NCI-H2081 (cell line): Measurements from ENCODE around the gene MYLK3.

Experiments
- DNase-seq, 2 experiments: peaks; one replicate each; lab custom pipeline; 2025; lab: John Stamatoyannopoulos, UW

Gene MYLK3

DNA sequence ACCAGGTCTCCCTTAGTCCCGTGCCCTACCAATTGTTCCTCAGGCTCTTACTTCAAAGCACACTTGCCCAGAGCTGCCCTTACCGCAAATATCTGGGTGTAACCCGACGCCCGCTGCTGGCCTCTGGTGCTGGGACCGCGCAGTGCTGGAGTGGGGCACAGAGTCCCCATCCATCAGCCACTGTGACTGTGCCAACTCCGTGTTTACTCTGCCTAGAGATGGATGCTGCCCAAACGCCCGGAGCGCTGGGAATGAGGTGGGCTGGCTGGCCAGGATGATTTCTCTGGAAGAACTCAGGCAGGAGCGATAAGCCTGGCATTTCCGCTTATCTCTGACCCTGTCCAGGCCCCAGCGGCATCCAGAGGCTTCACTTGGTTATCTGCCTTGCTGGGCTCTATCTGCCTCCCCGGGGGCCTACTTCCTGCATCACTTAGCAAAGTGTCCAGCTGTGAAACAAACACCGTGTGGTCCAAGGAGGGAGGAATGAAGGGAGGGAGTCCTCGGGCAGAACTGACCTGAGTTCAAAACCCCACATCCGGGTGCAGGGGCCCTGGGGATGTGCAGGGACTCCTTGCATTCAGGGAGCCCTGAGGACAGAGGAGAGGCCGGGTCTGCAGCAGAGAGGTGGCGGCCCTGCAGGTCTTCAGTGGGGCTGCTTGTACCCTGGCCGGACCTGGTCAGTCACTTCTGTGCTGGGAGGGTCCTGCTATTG, 9.4 kb upstream of the MYLK3 start:
- DNase-seq: peak; percentile 4 to 29

DNA sequence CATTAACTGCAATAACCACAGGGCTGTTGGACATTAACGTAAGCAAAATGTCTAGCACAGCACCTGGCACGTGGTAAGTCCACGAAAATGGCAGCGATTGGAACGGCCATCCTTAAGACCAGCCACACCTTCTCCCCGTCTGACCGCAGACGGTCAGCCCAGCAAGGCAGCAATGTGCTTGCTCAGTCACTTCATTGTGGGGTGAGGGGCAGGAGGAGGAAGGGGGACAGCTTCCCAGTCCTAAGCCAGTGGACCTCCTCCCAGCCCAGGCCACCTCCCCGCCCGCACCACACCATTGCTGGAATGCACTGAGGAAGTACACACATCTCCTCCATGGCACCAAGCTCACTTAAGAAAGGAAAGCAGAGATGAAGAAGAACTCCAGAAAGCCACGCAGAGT, 8.6 kb upstream of the MYLK3 start:
- DNase-seq: no peak

DNA sequence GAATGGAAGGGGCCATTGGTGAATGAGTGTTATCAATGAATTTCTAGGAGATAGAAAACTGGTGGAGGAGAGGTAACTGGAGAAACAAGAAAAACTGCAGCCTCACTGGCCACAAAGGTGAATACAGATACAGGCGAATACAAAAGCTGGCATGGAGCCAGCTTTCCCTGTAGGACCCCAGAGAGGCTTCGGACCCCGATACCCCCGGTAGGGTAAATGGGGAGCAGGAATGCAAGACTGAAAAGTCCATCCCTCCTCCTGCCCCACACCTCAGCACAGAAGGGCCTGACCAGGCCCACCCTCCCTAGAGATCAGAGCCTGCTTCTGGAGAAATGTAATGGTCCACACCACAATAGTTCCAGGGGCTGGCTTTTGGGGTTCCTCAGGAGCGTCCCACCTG, 4.9 kb upstream of the MYLK3 start:
- DNase-seq: no peak

DNA sequence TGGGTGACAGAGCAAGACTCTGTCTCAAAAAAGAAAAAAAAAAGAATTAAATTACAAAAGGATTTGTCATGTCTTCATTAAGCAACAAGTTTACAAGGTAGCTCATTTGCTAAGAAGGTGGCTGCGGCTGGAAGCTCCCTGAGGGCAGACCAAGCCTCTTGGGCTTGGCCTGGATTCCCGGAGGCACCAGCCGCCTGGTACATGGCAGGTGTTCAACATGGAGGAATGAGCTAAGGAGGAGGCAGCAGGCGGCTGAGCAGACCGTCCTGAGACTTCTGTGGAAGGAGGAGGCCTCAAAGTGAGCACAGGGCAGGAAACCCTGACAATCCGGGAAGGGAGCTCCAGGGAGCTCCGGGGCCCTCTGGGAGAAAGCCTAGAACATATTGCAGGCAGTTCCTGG, 3.2 kb upstream of the MYLK3 start:
- no peak for DNase-seq

DNA sequence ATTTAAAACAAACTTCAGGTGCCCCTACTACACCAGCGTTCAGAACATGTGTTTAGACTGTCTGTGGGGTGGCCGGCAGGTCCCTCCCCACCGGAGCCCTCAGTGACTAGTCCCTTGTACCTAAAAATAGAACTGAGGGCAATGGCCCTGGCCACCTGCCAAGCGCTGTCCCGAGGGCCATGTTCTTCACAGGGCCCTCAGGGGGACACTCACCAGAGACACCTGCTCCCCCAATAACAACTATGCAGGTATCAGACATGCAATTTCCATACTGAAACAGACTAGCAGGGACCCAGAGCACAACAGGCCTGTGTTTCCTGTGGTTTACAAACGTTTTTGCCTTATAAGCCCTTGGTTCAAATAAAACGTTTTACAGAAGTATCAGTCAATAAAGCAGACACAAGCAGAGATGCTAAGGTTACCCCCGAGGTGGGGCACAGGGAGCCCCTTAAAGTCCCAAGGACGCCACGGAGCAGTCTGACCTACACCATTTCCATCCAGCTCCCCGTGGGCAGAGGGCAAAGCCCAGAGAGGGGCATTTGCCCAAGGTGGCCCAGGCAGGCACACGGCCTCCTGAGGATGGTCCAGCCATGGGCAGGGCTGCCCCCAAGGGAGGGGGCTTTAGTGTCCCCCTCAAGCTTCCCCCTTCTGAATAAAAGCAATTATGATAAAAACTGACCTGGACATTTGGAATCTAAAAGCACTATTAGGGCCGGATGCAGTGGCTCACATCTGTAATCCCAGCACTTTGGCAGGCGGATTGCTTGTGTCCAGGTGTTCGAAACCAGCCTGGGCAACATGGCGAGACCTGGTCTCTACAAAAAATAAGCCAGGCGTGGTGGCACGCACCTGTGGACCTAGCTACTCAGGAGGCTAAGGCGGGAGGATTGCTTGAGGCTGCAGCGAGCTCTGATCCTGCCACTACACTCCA, 896 bp upstream of the MYLK3 start:
- DNase-seq: no peak

DNA sequence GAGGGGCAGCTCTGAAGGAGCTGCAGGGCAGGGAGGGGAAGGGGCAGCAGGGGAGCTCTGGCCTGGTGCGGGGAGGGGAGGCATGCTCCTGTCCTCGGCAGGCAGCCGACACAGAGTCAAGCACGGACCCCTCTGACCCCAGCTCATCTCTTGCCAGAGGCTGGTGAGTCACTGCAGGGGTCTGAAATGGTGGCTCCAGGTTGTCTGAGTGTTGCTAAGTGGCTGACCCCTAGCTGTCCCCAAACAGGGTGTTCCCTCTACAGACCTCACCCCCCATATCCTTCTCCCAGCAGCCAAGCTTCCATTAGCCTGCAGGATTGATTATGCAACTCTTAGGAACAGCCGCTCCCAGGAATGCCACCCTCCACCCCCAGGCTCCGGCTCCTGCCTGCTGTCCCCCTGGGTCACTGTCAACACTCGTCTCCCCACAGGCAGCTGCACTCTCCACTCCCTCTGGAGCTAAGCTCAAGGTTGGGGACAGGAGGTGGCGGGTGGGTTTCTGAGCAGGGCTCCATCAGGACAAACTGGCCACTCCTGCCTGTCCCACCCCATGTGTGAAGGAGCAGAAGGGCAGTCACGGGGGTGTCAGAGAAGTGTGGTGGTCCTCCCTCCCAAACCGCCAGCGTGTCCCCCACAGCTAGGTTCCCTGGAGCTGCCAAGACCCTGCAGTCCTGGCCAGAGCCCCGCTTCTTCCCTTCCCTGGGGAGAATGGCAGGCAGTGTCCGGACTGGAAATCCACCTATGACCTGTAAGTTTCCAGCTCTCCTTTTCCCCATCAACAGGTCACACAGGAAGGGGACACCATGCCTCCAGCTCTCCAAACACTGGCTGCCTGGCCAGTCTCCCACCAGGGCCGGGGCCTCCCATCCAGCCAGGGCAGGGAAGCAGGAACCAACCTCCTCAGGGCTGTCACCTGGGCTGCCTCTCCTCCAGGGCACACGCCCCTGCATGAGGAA, 1.0 kb downstream of the MYLK3 start:
- no peak for DNase-seq

DNA sequence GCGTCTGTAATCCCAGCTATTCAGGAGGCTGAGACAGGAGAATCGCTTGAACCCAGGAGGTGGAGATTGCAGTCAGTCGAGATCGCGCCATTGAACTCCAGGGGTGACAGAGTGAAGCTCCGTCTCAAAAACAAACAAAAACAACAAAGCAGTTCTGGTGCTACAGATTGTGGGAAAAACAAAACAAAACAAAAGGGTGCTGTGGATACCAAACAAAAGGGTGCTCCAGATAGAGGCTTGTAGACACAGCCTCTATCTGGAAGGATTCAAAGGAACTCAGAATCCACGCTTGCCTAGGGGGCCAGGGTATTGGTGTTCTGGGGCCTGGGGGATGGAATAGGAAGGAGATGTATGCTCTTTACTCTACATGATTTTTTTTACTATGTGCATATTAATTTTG, 2.5 kb downstream of the MYLK3 start:
- DNase-seq: no peak

DNA sequence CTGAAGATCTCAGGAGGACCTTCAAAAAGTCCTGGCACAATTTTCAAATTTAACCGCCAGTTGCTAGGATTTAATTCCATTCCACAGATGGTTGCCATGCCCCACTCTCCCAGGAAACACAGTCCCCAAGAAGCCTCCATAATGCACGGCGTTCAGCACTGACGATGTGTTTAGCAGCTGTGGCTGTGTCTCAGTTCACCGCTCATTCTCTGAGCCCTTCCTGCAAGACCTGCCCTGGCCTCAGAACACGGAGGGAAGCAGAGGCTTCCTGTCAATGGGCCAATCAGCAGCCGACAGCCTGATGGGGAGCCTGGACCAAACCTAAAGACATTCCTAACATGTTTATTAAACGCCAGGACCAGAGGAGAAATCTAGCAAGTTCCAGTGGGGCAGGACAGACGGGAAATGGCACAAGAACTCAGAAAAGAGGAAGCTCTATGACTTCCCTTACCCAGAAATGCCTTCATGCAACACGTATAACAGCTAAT, 4.9 kb downstream of the MYLK3 start:
- no peak for DNase-seq

DNA sequence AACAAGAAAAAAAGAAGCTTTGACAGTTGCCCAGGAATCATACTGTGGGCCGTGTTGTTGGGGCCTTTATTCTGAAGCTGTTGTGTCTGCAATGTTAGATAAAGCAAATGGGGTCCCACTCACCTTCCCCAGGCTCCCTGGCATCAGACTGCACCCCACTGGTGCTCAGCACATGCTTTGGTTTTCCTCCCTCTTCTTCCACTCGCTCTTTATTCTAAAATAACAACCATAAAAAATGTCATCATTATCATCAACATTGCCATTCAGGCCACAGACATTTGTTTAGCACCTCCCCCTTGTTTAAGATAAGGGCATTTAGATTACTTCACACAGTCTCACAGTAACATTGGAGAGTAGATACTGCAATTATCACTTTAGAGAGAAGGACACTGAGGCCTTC, 8.2 kb downstream of the MYLK3 start:
- no peak for DNase-seq

DNA sequence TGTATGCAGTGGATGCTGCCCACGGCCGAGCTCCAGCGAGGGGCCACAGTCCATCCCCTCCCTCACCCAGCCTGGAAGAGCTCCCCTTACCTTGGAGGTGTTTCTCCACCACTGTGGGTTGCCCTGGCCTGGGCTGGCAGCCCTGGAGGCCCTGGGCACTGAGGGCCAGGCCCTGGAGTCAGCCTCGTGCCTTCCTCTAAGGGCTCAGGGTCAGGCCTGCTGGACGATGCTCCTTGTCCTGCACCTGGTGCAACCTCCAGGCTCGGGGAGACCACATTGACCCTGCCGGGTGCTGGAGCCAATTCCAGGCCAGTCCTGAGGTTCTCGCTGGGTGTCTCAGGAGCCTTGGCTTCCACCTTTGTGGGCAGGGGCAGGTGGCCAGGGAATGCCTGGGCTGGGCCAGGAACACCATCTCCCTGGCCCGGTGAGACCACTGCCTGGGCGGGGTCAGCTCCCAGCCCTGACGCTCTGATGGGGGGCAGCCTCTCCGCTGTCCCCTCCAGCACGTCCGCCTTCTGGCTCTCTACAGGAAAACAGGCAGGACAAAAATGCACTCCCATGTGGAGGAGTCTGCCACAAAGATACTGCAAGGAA, 10.4 kb downstream of the MYLK3 start:
- no peak for DNase-seq

DNA sequence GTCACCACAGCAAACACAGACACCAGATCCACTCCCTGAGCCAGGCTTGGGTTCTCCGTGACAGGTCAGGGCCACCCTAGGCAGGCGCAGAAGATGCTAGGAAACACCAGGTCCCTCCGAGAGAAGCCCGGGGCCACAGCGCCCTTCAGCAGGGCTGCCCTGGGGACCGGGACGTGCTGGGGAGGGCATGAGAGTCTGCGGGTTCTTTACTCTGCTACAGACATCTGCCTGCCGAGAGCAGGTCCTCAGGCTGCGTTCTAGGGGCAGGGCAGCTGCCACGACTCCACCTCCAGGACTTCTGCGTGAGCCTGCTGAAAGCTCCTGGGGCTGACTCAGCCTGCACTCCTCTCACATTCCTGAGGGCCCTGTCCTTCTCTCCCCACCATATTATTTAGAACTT, 11.4 kb downstream of the MYLK3 start:
- no peak for DNase-seq

DNA sequence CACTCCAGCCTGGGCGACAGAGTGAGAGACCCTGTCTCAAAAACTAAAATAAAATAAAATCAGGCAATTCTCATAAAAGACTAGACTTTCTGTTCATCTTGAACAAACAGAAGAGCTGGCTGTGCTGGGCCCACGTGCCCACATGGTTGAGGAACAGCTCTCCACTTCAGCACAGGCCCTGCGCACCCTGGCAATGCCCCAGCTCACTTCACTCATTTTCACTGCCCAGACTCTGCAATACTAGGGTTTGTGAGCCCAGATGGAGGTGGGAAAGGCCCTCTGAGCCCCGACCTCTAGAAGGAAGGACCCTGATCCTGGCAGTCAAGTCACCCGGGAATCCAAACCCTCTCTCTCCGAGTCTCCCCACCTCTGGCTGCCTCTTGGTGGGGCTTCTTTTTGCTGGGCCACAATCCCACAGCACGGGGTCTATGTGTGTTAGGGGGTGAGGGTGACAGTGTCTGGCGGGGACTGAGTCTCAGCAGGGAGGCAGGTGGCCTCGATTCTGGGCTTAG, 14.8 kb downstream of the MYLK3 start:
- no peak for DNase-seq

DNA sequence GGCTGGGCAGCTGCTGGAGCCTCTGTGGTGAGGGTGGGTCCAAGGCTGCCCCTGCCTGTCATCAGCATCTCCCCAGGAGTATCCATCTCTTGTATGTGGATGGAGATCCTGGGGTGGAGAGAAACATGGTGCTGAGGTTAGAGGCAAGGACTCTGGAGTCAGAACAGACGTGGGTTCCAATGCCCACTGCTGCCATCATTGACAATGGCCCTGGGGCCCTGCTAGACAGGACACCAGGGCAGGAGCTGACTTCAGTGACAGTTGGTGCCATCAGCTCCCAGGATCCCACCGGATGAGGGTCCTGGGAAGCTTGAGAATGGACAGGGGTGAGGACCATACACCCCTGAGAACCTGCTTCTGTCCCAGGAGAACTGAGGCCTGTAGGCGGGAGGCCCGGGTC, 15.6 kb downstream of the MYLK3 start:
- DNase-seq: no peak

DNA sequence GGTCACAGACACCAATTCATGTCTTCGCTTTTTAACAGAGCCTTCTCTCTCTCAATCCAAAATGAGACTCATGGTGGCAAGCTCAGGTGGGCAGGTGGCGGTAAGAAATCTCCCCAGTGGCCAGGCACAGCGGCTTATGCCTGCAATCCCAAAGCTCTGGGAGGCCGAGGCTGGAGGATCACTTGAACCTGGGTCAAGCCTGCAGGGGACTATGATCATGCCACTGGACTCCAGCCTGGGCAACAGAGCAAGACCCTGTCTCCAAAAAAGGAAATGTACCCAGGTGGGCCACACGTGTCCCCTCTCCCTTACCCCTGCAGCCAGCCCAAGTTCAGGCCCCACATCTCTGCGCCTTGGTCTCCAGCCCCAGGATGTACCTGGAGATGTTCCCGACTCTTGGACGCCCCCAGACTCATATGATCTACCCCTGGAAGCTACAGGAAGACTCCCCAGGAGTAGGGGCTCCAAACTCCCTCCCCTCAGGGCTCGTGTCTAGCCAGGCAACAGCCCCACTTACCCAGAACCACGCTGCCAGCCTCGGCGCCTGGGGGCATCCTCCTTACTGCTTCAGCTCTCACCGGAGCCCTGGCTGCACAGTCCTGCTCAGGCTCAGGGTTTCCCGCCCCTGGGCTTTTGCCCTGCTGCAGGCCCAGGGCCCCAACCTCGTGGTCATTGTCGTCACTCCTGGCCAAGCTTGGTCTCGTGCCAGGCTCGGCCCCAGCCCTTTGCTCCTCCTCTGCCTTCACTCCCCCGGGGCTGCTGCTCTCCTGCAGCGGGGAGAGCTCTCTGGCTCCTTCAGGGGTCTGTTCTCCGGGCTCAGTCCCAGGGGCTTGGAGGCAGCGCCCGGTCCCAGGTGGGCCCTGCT, 16.2 kb downstream of the MYLK3 start:
- no peak for DNase-seq

DNA sequence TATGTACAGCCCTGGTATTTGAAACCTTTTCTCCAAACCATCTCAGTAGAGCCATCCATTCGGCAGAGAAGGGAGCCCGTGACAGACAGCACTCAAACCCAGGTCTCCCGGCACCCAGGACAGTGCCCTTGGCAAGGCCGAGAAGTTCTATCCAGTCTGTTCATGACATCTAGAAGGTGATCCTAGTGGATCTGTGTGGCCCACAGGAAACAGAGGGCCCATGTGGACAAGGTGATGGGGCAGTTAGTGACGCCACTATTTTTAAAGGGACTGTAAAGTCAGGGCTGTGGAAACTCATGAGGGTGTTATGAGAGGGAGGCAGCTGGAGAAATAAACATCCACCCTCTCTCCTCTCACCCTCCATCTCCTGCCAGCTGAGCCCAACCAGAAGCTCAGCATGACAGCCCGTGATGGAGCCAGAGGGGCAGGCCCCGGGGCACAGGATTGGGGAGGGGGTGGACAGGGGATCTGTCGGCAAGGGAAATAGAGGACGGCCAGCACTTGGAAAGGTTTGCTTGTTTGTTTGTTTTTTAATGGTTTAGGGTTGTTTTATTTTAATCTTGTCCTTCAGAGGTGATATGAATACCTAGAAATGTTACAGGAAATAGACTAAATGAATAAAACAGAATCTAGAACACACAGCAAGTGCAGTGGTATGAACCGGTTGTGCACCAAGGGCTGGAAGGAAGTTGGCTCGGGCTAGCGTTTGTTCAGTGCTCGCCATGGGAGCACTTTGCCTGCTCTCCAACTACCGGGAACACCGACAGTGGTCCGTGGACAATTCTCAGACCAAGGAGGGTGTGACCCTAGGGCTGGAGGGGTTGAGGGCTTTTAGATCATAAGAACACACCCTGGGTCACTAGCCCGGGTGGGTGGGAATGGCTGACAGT, 17.1 kb downstream of the MYLK3 start:
- no peak for DNase-seq

DNA sequence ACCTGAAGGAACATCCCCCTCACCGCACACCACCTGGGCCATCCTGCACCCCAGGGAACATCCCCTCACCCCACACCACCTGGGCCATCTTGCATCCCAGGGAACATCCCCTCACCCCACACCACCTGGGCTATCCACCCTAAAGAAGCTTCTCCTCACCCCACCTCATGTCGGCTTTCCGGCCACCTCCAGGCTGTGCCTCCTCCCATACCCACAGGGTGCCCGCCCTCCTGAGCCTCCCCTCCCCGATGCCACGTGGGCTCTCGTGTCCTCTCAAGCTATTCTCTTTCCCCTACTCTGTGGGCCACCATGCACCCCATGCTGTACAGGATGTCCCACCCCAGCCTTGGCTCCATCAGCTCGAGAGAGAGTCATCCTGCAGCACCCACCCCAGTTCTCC, 18.0 kb downstream of the MYLK3 start:
- no peak for DNase-seq

DNA sequence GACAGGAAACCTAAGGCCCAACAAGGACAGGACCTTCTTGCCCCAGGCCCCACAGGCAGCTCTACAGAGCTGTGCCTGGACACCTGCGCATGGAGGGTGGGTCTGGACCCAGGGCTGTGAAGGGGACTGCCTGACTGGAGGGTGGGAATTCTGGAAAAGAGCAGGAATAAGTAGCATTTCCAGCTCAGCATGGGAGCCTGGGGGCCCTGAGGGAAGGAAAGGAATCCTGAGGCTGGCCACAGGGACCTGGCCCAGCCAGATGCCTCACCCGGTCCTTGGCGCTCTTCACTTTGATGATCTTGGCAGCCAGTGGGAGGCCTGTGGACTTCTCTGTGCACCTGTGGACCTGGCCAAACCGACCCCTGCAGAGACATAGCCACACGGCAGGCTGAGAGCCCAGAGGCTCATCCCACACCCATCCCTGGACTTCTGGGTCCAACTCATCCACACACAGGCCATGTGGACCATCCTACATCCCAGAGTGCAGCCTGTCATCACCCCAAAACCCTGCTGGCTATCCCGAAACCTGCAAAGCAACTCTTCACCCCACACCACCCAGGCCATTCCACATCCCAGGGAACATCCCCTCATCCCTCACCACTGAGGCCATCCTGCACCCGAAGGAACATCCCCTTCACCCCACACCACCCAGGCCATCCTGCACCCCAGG, 18.7 kb downstream of the MYLK3 start:
- no peak for DNase-seq

DNA sequence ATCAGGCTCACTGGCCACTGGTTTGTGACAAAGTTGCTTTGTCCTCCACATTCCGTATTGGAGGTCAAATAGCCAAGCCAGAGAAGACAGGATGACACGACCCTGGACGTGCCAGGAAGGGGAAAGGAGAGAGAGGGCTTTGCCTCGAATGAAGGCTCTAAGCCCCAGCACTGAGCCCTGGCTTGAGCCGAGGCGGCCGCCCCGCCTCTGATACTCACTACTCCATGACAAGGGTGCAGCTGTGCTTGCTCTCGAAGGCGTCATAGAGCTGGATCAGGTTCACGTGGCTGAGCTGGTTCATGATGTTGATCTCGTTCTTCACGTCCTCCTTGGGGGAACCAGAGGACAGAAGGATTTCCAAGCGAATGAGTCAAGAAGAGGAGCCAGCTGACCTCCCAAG, 19.3 kb downstream of the MYLK3 start:
- DNase-seq: no peak

DNA sequence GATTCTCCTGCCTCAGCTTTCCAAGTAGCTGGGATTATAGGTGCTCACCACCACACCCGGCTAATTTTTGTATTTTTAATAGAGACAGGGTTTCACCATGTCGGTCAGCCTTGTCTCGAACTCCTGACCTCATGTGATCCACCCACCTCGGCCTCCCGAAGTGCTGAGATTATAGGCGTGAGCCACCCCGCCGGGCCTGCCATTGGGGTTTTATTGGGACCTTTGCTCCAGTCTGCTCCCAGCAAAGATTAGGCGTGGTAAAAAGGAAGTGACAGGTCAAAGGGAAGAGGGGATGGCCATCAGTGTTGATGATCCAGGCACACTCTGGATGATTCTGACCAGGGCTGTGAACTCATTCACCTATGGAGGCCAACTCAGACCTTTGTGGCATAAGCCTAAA, 20.5 kb downstream of the MYLK3 start:
- DNase-seq: no peak
